Ovary (tissue), 3 donors: ENCODE measurements around the gene GLDN.

ENCODE experiments used
- CTCF ChIP-seq, 3 donors: fragments of 450-650 bp in 2 of 3; fragments of 200-600 bp in 1 of 3; IDR thresholded peaks; one replicate each; pipeline versions ENCODE4 v1.5.1 to v1.8.0; 2016 to 2022; ENCODE audit warnings: antibody characterized with exemption in 3 of 3, mild to moderate bottlenecking in 1 of 3
- POLR2A ChIP-seq: fragments of 450-650 bp; IDR thresholded peaks from one replicate; pipeline ENCODE4 v1.6.1; 2017; ENCODE audit warnings: antibody characterized with exemption, mild to moderate bottlenecking, moderate library complexity
- donor health status: DM: no; HTN: no; CAD: no.

- TF ChIP-seq CTCF (IDR thresholded peaks at IDR 0.05) (no peak), POLR2A (no peak)
Measured at GRCh38 chr15:51313644-51314280, 27.7 kb upstream of the GLDN start.
